Fibroblast of lung (primary cell): ENCODE results near the gene RNF39. TPM values are rescaled to one million over a fixed set of nuclear protein-coding genes. Genes with fewer than 3 reads are reported as not detected.

ENCODE experiments used
- DNase-seq, 2 donors: peaks; one replicate each; pipeline versions ENCODE4 v3.0.0 to v3.0.0-alpha.2; 2010; ENCODE audit warnings: low read depth in 2 of 2
- H2AFZ ChIP-seq: 2 replicates; pipeline ENCODE4 v1.5.1; 2012; ENCODE audit warnings: low read length, control low read depth, inconsistent platforms
- H3K27ac ChIP-seq: 2 replicates; pipeline ENCODE4 v1.5.1; 2011; ENCODE audit warnings: low read length, control low read depth; ENCODE audit not compliant: insufficient read depth
- H3K27me3 ChIP-seq: 2 replicates; pipeline ENCODE4 v1.5.1; 2011; ENCODE audit warnings: mild to moderate bottlenecking, low read length; ENCODE audit not compliant: control insufficient read depth, insufficient read depth
- H3K36me3 ChIP-seq: 2 replicates; pipeline ENCODE4 v1.5.1; 2011; ENCODE audit warnings: low read length; ENCODE audit not compliant: control insufficient read depth, insufficient read depth
- H3K4me1 ChIP-seq: 2 replicates; pipeline ENCODE4 v1.5.1; 2011; ENCODE audit warnings: low read length; ENCODE audit not compliant: control insufficient read depth, insufficient read depth; ENCODE audit errors: extremely low read depth
- H3K4me2 ChIP-seq: 2 replicates; pipeline ENCODE4 v1.5.1; 2011; ENCODE audit warnings: low read length, control low read depth; ENCODE audit not compliant: insufficient read depth; ENCODE audit errors: extremely low read depth
- H3K4me3 ChIP-seq, 4 experiments: fragments of 200-600 bp in 1 of 4; sonication (generic) in 1 of 4; replicated peaks in 1 of 4; 2 replicates each; pipeline ENCODE4 v1.5.1; 2011 to 2016; ENCODE audit warnings: low read length in 4 of 4, low read depth in 3 of 4, mild to moderate bottlenecking in 3 of 4, control low read depth in 2 of 4, inconsistent platforms in 1 of 4, mixed read lengths in 1 of 4; ENCODE audit not compliant: insufficient read depth in 1 of 4; ENCODE audit errors: control extremely low read depth in 1 of 4
- H3K79me2 ChIP-seq: 2 replicates; pipeline ENCODE4 v1.5.1; 2012; ENCODE audit warnings: mild to moderate bottlenecking, low read length, inconsistent platforms; ENCODE audit not compliant: control insufficient read depth, insufficient read depth
- H3K9ac ChIP-seq: 2 replicates; pipeline ENCODE4 v1.5.1; 2011; ENCODE audit warnings: mild to moderate bottlenecking, low read length, control low read depth; ENCODE audit not compliant: insufficient read depth
- H3K9me3 ChIP-seq: 2 replicates; pipeline ENCODE4 v1.5.1; 2012; ENCODE audit warnings: low read depth, low read length; ENCODE audit not compliant: control insufficient read depth, insufficient read depth
- H4K20me1 ChIP-seq: 2 replicates; pipeline ENCODE4 v1.5.1; 2011; ENCODE audit warnings: low read length; ENCODE audit not compliant: control insufficient read depth, insufficient read depth; ENCODE audit errors: extremely low read depth
- CTCF ChIP-seq, 2 donors: IDR thresholded peaks in 1 of 2; conservative IDR thresholded peaks in 1 of 2; 1 replicate in 1 of 2; 2 replicates in 1 of 2; pipeline ENCODE4 v1.5.1; 2011 to 2012; ENCODE audit warnings: low read length in 2 of 2, control low read depth in 1 of 2, inconsistent platforms in 1 of 2, low read depth in 1 of 2, mild to moderate bottlenecking in 1 of 2
- EZH2 ChIP-seq: IDR thresholded peaks from 2 replicates; pipeline ENCODE4 v1.5.1; 2012; ENCODE audit warnings: low read length, control low read depth, mild to moderate bottlenecking; ENCODE audit errors: missing control alignments
- polyA plus RNA-seq, 2 donors: library from polyadenylated mRNA; depleted of rRNA in 1 of 2; stranded (reverse) in 1 of 2; unstranded in 1 of 2; fragments of >200 nt; gene quantifications; 2 replicates each; pipeline ENCODE4 v1.2.1, GENCODE V29; 2011 to 2012; ENCODE audit warnings: missing spikeins in 1 of 2
- total RNA-seq: library from RNA; depleted of rRNA; stranded (reverse); fragments of >200 nt; gene quantifications from 2 replicates; pipeline ENCODE4 v1.2.1, GENCODE V29; 2014

Gene RNF39
- total and polyA plus RNA-seq, 2 donors (not counting 1 experiment from before 2014, with no cell fraction given): not detected

GRCh38 chr6:30022189-30022588, 53.4 kb downstream of the RNF39 start:
- H3K4me1 ChIP-seq: no peaks in the 10 kb centered on the region
- no peaks in the 10 kb centered on the region for H3K36me3 ChIP-seq
- H3K4me3 ChIP-seq: no peak overlapping the region
- no peaks in the 10 kb centered on the region for H3K27me3 ChIP-seq
- no peak overlapping the region for H3K27ac ChIP-seq
- no peak overlapping the region for H3K9ac ChIP-seq
- no peak for TF ChIP-seq EZH2
- no peak for TF ChIP-seq CTCF (conservative IDR thresholded peaks at IDR 0.05 in 1 of 2, IDR thresholded peaks at IDR 0.05 in 1 of 2; ENCODE audit: low read depth in 1 of 2, low read length in 2 of 2)
- no peaks in the 10 kb centered on the region for H3K9me3 ChIP-seq
- H3K4me2 ChIP-seq: no peak overlapping the region
- H3K79me2 ChIP-seq: no peaks in the 10 kb centered on the region
- H2AFZ ChIP-seq: no peak overlapping the region
- no peaks in the 10 kb centered on the region for H4K20me1 ChIP-seq
- DNase-seq: no peak

GRCh38 chr6:30020626-30021025, 54.9 kb downstream of the RNF39 start:
- H3K9ac ChIP-seq: no peak overlapping the region
- H3K4me3 ChIP-seq: no peak overlapping the region
- no peak overlapping the region for H2AFZ ChIP-seq
- no peaks in the 10 kb centered on the region for H3K4me1 ChIP-seq
- H3K27ac ChIP-seq: no peak overlapping the region
- no peaks in the 10 kb centered on the region for H3K27me3 ChIP-seq
- TF ChIP-seq EZH2: no peak
- H3K36me3 ChIP-seq: no peaks in the 10 kb centered on the region
- no peaks in the 10 kb centered on the region for H3K79me2 ChIP-seq
- no peaks in the 10 kb centered on the region for H3K9me3 ChIP-seq
- no peak overlapping the region for H3K4me2 ChIP-seq
- H4K20me1 ChIP-seq: no peaks in the 10 kb centered on the region
- no peak for DNase-seq

Other genes with a start within 250 kb of the RNF39 start
- gene HLA-G, start 247.9 kb downstream of the RNF39 start, total RNA-seq: not detected in 2 replicates
- gene HLA-G, start 247.9 kb downstream of the RNF39 start, polyA plus RNA-seq: 0.23 and 0.24 TPM in 2 replicates
- 280 and 666 TPM in 2 replicates for gene HLA-A, start 133.2 kb downstream of the RNF39 start, total RNA-seq
- gene HLA-A, start 133.2 kb downstream of the RNF39 start, polyA plus RNA-seq: 272 and 630 TPM in 2 replicates
- gene POLR1H, start 14.5 kb downstream of the RNF39 start, total RNA-seq: 42.1 and 46.1 TPM in 2 replicates
- 21.1 and 25.0 TPM in 2 replicates for gene POLR1H, start 14.5 kb downstream of the RNF39 start, polyA plus RNA-seq
- gene PPP1R11, start 8.6 kb downstream of the RNF39 start, total RNA-seq: 13.9 and 16.8 TPM in 2 replicates
- gene PPP1R11, start 8.6 kb downstream of the RNF39 start, polyA plus RNA-seq: 52.4 and 53.6 TPM in 2 replicates
- not detected in 2 replicates for gene TRIM31, start 37.3 kb upstream of the RNF39 start, total RNA-seq
- gene TRIM31, start 37.3 kb upstream of the RNF39 start, polyA plus RNA-seq: not detected in 2 replicates
- gene TRIM40, start 60.4 kb upstream of the RNF39 start, total RNA-seq: not detected in 2 replicates
- not detected in 2 replicates for gene TRIM40, start 60.4 kb upstream of the RNF39 start, polyA plus RNA-seq
- not detected in 2 replicates for gene TRIM10, start 85.4 kb upstream of the RNF39 start, total RNA-seq
- not detected in 2 replicates for gene TRIM10, start 85.4 kb upstream of the RNF39 start, polyA plus RNA-seq
- gene TRIM15, start 87.8 kb upstream of the RNF39 start, total RNA-seq: not detected in 2 replicates
- not detected in 2 replicates for gene TRIM15, start 87.8 kb upstream of the RNF39 start, polyA plus RNA-seq
- 20.5 and 22.5 TPM in 2 replicates for gene TRIM26, start 137.6 kb upstream of the RNF39 start, total RNA-seq
- 18.8 and 26.0 TPM in 2 replicates for gene TRIM26, start 137.6 kb upstream of the RNF39 start, polyA plus RNA-seq